Thyroid gland (tissue), 4 donors: ENCODE results near the gene GAS6.

Source experiments
- POLR2A ChIP-seq, 2 donors: fragments of 450-650 bp; IDR thresholded peaks; one replicate each; pipeline ENCODE4 v1.6.1; 2017; ENCODE audit warnings: antibody characterized with exemption in 2 of 2, mild to moderate bottlenecking in 2 of 2, moderate library complexity in 1 of 2
- TF ChIP-seq, protein P1 (sequence below), 6 experiments: fragments of 200-600 bp in 3 of 6; fragments of 450-650 bp in 3 of 6; sonication (generic) in 3 of 6; IDR thresholded peaks; one replicate each; pipeline ENCODE4 v1.5.1; 2016 to 2019; ENCODE audit warnings: antibody characterized with exemption in 6 of 6, mild to moderate bottlenecking in 2 of 6, inconsistent platforms in 1 of 6, moderate library complexity in 1 of 6

DNA sequence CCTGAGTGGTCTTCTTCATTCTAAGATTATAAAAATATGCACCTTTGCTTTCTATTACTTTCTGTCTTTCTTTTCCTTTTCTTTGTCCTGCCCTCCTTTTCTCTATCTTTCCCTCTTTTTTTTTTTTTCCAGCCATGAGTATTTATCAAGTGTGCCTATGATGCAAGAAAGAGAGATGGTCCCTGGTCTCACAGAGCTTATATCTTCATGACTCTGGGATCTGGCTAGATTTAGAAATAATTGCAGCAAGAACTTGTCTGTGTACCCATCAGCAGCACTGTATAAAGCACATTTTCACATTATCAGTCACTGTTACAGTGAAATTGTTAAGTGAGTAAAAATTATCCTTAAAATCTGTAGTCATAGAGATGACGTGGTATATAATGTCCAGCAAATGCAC, 31.6 kb upstream of the GAS6 start:
- TF ChIP-seq, protein P1, sequence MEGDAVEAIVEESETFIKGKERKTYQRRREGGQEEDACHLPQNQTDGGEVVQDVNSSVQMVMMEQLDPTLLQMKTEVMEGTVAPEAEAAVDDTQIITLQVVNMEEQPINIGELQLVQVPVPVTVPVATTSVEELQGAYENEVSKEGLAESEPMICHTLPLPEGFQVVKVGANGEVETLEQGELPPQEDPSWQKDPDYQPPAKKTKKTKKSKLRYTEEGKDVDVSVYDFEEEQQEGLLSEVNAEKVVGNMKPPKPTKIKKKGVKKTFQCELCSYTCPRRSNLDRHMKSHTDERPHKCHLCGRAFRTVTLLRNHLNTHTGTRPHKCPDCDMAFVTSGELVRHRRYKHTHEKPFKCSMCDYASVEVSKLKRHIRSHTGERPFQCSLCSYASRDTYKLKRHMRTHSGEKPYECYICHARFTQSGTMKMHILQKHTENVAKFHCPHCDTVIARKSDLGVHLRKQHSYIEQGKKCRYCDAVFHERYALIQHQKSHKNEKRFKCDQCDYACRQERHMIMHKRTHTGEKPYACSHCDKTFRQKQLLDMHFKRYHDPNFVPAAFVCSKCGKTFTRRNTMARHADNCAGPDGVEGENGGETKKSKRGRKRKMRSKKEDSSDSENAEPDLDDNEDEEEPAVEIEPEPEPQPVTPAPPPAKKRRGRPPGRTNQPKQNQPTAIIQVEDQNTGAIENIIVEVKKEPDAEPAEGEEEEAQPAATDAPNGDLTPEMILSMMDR (IDR thresholded peaks at IDR 0.05) = no peak
- no peak for TF ChIP-seq POLR2A (IDR thresholded peaks at IDR 0.05)
